Measurements from ENCODE around the gene CD74. TPM values are rescaled to one million over a fixed set of nuclear protein-coding genes. Genes with fewer than 3 reads are reported as not detected.

CD74 gene
- total and polyA plus RNA-seq, 2 of the 4 experiments (the other 2 are of a cell fraction) = 0.18 to 1.1 TPM

- Histone ChIP-seq H4K5ac (ENCODE audit: low read depth, low read length) (no peak overlapping the region), H3K4me2 (ENCODE audit: low read depth, low read length) (no peak overlapping the region), H3K4me1 (ENCODE audit: control insufficient read depth, insufficient read depth, low read length) (peaks cover 4% of the 10 kb centered on the region), H3K23ac (ENCODE audit: low read depth, low read length) (peak overlapping the region; percentile 71; the same call in 1 of the 2 replicates), H3K4me3 (ENCODE audit: insufficient read depth, low read depth, low read length) (no peak overlapping the region), H3K27me3 (ENCODE audit: control insufficient read depth, insufficient read depth, low read length) (no peaks in the 10 kb centered on the region), H3K4ac (ENCODE audit: low read depth, low read length) (no peak overlapping the region), H3K18ac (ENCODE audit: low read depth, low read length) (no peak overlapping the region), H3K9ac (ENCODE audit: low read depth, low read length) (no peak overlapping the region), H3K79me1 (ENCODE audit: low read depth in 1 of 2, low read length in 2 of 2) (peaks cover 35 to 66% of the 10 kb centered on the region in 2 experiments), H2BK15ac (ENCODE audit: low read depth, low read length) (no peak overlapping the region), H2AK9ac (replicated peaks; ENCODE audit: low read depth, low read length, poor library complexity) (no peak overlapping the region), H2AK5ac (ENCODE audit: low read depth, low read length) (no peak overlapping the region), H3K56ac (ENCODE audit: extremely low read depth, insufficient read depth, low read length) (no peak overlapping the region), H2BK20ac (ENCODE audit: low read depth, low read length) (no peak overlapping the region), H3K14ac (replicated peaks; ENCODE audit: low read depth, low read length) (no peak overlapping the region), H2AFZ (replicated peaks; ENCODE audit: low read length, poor library complexity) (no peak overlapping the region), H3K36me3 (ENCODE audit: control insufficient read depth, insufficient read depth, low read length) (peaks cover 53% of the 10 kb centered on the region), H4K20me1 (ENCODE audit: insufficient read depth, low read length) (peaks cover 76% of the 10 kb centered on the region), H3K27ac (ENCODE audit: insufficient read depth, low read length) (no peak overlapping the region), H3K9me1 (ENCODE audit: insufficient read depth, low read length) (peaks cover 9% of the 10 kb centered on the region), H4K8ac (ENCODE audit: low read depth in 2 of 2, low read length in 2 of 2) (no peak overlapping the region), H3K9me3 (ENCODE audit: control insufficient read depth, insufficient read depth, low read length) (no peaks in the 10 kb centered on the region), H4K91ac (ENCODE audit: insufficient read depth, low read depth, low read length) (no peak overlapping the region), H2BK5ac (ENCODE audit: low read depth, low read length, poor library complexity, severe bottlenecking) (no peak overlapping the region), H2BK120ac (ENCODE audit: low read depth, low read length) (no peak overlapping the region)
- intact Hi-C loops (cut with micrococcal nuclease) (no loop called here), in situ Hi-C loops (cut with MboI; ENCODE audit: low sequenced_read_pairs) (loop anchor here (25.0 kb wide), 2 partner anchors 609 to 809 kb away; no protein-coding TSS in a partner anchor), dilution Hi-C loops (cut with HindIII; ENCODE audit: low sequenced_read_pairs, unreplicated experiment) (no loop called here)
- ChIA-PET CTCF (no interaction called here), POLR2A (ENCODE audit: unreplicated experiment) (interaction anchor here (0.6 kb wide), 2 partner anchors 101 to 127 kb away, joined by 4 read pairs; no protein-coding TSS in a partner anchor)
- WGBS, 2 experiments (ENCODE audit: extremely low coverage in 2 of 2, insufficient read length in 1 of 2) = no CpG with 5 or more reads among the region's 6 CpGs
- ATAC-seq (ENCODE audit: low read depth) (no peak), DNase-seq (no peak)
- no peak for TF ChIP-seq CEBPB (IDR thresholded peaks at IDR 0.05; ENCODE audit: low read depth, low read length)
- BruUV-seq (replicated peaks) = no TSS peak
These were observed 33.9 kb upstream of the CD74 start for GRCh38 chr5:150446583-150446982.
